WTC11 (cell line): ENCODE results near the gene SHC3. TPM values are rescaled to one million over a fixed set of nuclear protein-coding genes. Genes with fewer than 3 reads are reported as not detected.

Experiments
- ATAC-seq: fragments of 200-7000 bp; cut with Tn5 transposase; 2 replicates; pipeline ENCODE4 v1.10.0; 2021; ENCODE audit warnings: mild to moderate bottlenecking, moderate library complexity
- CTCF ChIA-PET: fragments of 300-600 bp; sonication (Branson Sonifier 250); formaldehyde crosslinking; loops from one replicate; lab custom pipeline; 2021; ENCODE audit warnings: antibody characterized with exemption; lab: Charles Lee
- POLR2A ChIA-PET: fragments of 350-600 bp; sonication (Branson Sonifier 250); formaldehyde crosslinking; loops from one replicate; lab custom pipeline; 2021; ENCODE audit warnings: antibody characterized with exemption; lab: Charles Lee
- DNase-seq: peaks from one replicate; pipeline ENCODE4 v3.0.0; 2021; ENCODE audit warnings: low spot score
- H3K27ac Mint-ChIP-seq: 2 replicates; pipeline ENCODE4 v1.8.0; 2021; ENCODE audit warnings: mixed read lengths
- H3K27me3 Mint-ChIP-seq: 2 replicates; pipeline ENCODE4 v1.8.0; 2021; ENCODE audit warnings: low read depth, mild to moderate bottlenecking, moderate library complexity, mixed read lengths
- H3K36me3 Mint-ChIP-seq: 2 replicates; pipeline ENCODE4 v1.8.0; 2021; ENCODE audit warnings: mixed read lengths
- H3K4me1 Mint-ChIP-seq: 2 replicates; pipeline ENCODE4 v1.8.0; 2022; ENCODE audit warnings: mixed read lengths
- H3K4me3 Mint-ChIP-seq: 2 replicates; pipeline ENCODE4 v1.8.0; 2021; ENCODE audit warnings: mild to moderate bottlenecking, moderate library complexity, mixed read lengths
- H3K9me3 Mint-ChIP-seq: 2 replicates; pipeline ENCODE4 v1.8.0; 2021; ENCODE audit warnings: mixed read lengths
- ELF4 ChIP-seq: sonication (generic); formaldehyde crosslinking; IDR thresholded peaks from 2 replicates; pipeline ENCODE4 v1.8.1; 2022; ENCODE audit warnings: low read depth, mild to moderate bottlenecking, moderate library complexity, missing genetic modification reagents
- EMX1 ChIP-seq: fragments of 250-450 bp; sonication (Bioruptor Pico); IDR thresholded peaks from 2 replicates; pipeline ENCODE4 v1.8.0; 2021; ENCODE audit warnings: mild to moderate bottlenecking
- IRF2 ChIP-seq: sonication (generic); formaldehyde crosslinking; IDR thresholded peaks from 2 replicates; pipeline ENCODE4 v1.8.0; 2022; ENCODE audit warnings: low read depth, missing genetic modification reagents, borderline replicate concordance
- MYBL2 ChIP-seq: sonication (generic); formaldehyde crosslinking; IDR thresholded peaks from 2 replicates; pipeline ENCODE4 v1.8.1; 2023; ENCODE audit warnings: mild to moderate bottlenecking, moderate library complexity, missing genetic modification reagents
- NR2C2 ChIP-seq: sonication (generic); formaldehyde crosslinking; IDR thresholded peaks from 2 replicates; pipeline ENCODE4 v1.8.0; 2022; ENCODE audit warnings: mild to moderate bottlenecking, missing genetic modification reagents
- OVOL2 ChIP-seq: fragments of 250-450 bp; sonication (Bioruptor Pico); IDR thresholded peaks from 2 replicates; pipeline ENCODE4 v1.9.0; 2021; ENCODE audit warnings: mild to moderate bottlenecking, borderline replicate concordance
- PRRX2 ChIP-seq: fragments of 250-450 bp; sonication (Bioruptor Pico); IDR thresholded peaks from 2 replicates; pipeline ENCODE4 v1.8.0; 2021; ENCODE audit warnings: mild to moderate bottlenecking
- SMAD3 ChIP-seq: sonication (generic); formaldehyde crosslinking; IDR thresholded peaks from 2 replicates; pipeline ENCODE4 v1.8.0; 2022; ENCODE audit warnings: missing genetic modification reagents, mild to moderate bottlenecking, borderline replicate concordance
- TCF7 ChIP-seq: sonication (generic); formaldehyde crosslinking; IDR thresholded peaks from 2 replicates; pipeline ENCODE4 v1.8.0; 2022; ENCODE audit warnings: mild to moderate bottlenecking, low read depth, missing genetic modification reagents, moderate library complexity
- ZNF423 ChIP-seq: fragments of 250-450 bp; sonication (Bioruptor Pico); IDR thresholded peaks from 2 replicates; pipeline ENCODE4 v2.1.2; 2022; ENCODE audit warnings: mild to moderate bottlenecking, moderate library complexity
- total RNA-seq: library from RNA; stranded (reverse); gene quantifications from 3 replicates; pipeline ENCODE4 v1.2.3, GENCODE V29; 2021
- TF ChIP-seq, protein P1 (sequence below): sonication (generic); formaldehyde crosslinking; IDR thresholded peaks from 2 replicates; pipeline ENCODE4 v1.8.1; 2022; ENCODE audit warnings: low read depth, missing genetic modification reagents, borderline replicate concordance
- TF ChIP-seq, protein P2 (sequence below): fragments of 250-450 bp; sonication (Bioruptor Pico); IDR thresholded peaks from 2 replicates; pipeline ENCODE4 v1.9.0; 2021; ENCODE audit warnings: mild to moderate bottlenecking
- TF ChIP-seq, protein P3 (sequence below): sonication (generic); formaldehyde crosslinking; IDR thresholded peaks from 2 replicates; pipeline ENCODE4 v1.8.1; 2023; ENCODE audit warnings: mild to moderate bottlenecking, missing genetic modification reagents
- TF ChIP-seq, protein P4 (sequence below): sonication (generic); formaldehyde crosslinking; IDR thresholded peaks from 2 replicates; pipeline ENCODE4 v1.8.0; 2022; ENCODE audit warnings: missing genetic modification reagents
- TF ChIP-seq, protein P5 (sequence below): sonication (generic); formaldehyde crosslinking; IDR thresholded peaks from 2 replicates; pipeline ENCODE4 v1.8.0; 2022; ENCODE audit warnings: mild to moderate bottlenecking, missing genetic modification reagents
- TF ChIP-seq, protein P6 (sequence below): sonication (generic); formaldehyde crosslinking; IDR thresholded peaks from 2 replicates; pipeline ENCODE4 v1.8.1; 2022; ENCODE audit warnings: mild to moderate bottlenecking, missing genetic modification reagents, moderate library complexity, borderline replicate concordance
- TF ChIP-seq, protein P7 (sequence below): fragments of 200-600 bp; IDR thresholded peaks from 2 replicates; pipeline ENCODE4 v1.8.0; 2022; ENCODE audit warnings: antibody characterized with exemption

Gene SHC3
- total RNA-seq, 1 experiment from 2014 or later: 4.9 TPM

DNA sequence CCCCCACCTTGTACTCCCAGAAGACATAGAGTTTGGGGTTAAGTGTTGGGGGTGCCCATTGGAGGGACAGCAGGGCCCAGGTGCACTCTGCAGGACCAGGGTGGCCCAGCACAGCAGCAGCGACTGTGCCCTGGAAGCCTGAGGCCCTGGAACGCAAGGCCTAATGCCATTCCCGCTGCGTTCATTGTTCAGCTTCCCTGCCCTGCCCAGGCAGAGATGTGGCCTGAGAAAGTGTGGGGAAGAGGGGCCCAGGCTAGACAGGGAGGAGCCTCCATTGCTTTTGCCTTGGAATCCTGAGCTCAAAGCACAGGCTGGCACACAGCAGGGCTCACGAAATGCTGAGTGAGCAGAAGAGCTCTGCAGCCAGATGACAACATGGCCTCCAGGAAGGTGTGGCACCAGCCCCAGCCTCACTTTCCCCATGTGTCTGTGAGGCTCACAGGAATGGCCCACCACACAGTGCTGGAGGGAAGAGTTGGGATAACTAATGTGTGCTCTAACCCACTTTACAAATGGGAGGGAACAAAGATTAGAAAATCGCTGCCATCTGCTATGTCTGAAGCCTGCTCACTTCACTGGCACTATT lies 168.0 kb downstream of the SHC3 start (continued):
- TF ChIP-seq, protein P1, sequence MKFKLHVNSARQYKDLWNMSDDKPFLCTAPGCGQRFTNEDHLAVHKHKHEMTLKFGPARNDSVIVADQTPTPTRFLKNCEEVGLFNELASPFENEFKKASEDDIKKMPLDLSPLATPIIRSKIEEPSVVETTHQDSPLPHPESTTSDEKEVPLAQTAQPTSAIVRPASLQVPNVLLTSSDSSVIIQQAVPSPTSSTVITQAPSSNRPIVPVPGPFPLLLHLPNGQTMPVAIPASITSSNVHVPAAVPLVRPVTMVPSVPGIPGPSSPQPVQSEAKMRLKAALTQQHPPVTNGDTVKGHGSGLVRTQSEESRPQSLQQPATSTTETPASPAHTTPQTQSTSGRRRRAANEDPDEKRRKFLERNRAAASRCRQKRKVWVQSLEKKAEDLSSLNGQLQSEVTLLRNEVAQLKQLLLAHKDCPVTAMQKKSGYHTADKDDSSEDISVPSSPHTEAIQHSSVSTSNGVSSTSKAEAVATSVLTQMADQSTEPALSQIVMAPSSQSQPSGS (CRISPR knock-in tag): no peak
- no peak for TF ChIP-seq EMX1 (CRISPR knock-in tag)

DNA sequence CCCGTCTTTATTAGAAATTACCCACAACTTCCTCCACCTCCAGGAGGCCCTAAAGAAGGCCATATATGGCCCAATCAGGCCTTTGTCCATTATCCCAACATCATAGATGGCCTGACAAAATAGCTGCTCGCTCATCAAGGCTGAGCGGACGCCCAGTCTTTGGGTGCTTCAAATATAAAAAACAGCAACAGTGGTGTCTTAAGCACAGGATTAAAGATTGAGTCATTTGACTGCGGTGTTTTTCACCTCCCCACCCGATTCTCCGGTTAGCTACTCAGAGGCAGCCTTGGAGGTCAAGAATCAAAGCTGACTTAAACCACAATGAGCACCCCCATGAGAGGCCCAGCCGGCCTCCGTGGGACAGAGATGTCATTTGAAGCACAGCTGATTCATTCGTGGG lies 168.6 kb downstream of the SHC3 start:
- Mint-ChIP-seq H3K27ac (no peak overlapping the region), H3K4me3 (no peak overlapping the region), H3K27me3 (no peaks in the 10 kb centered on the region), H3K9me3 (no peaks in the 10 kb centered on the region), H3K36me3 (no peaks in the 10 kb centered on the region), H3K4me1 (peaks cover 36% of the 10 kb centered on the region)
- no peak for TF ChIP-seq TCF7 (CRISPR knock-in tag)
- TF ChIP-seq IRF2: no peak
- TF ChIP-seq OVOL2 (CRISPR knock-in tag): no peak
- TF ChIP-seq, protein P2, sequence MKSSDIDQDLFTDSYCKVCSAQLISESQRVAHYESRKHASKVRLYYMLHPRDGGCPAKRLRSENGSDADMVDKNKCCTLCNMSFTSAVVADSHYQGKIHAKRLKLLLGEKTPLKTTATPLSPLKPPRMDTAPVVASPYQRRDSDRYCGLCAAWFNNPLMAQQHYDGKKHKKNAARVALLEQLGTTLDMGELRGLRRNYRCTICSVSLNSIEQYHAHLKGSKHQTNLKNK: no peak
- TF ChIP-seq MYBL2: no peak
- TF ChIP-seq, protein P3, sequence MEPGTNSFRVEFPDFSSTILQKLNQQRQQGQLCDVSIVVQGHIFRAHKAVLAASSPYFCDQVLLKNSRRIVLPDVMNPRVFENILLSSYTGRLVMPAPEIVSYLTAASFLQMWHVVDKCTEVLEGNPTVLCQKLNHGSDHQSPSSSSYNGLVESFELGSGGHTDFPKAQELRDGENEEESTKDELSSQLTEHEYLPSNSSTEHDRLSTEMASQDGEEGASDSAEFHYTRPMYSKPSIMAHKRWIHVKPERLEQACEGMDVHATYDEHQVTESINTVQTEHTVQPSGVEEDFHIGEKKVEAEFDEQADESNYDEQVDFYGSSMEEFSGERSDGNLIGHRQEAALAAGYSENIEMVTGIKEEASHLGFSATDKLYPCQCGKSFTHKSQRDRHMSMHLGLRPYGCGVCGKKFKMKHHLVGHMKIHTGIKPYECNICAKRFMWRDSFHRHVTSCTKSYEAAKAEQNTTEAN (CRISPR knock-in tag): no peak
- no peak for TF ChIP-seq SMAD3 (CRISPR knock-in tag)
- TF ChIP-seq EMX1 (CRISPR knock-in tag): no peak
- TF ChIP-seq, protein P4, sequence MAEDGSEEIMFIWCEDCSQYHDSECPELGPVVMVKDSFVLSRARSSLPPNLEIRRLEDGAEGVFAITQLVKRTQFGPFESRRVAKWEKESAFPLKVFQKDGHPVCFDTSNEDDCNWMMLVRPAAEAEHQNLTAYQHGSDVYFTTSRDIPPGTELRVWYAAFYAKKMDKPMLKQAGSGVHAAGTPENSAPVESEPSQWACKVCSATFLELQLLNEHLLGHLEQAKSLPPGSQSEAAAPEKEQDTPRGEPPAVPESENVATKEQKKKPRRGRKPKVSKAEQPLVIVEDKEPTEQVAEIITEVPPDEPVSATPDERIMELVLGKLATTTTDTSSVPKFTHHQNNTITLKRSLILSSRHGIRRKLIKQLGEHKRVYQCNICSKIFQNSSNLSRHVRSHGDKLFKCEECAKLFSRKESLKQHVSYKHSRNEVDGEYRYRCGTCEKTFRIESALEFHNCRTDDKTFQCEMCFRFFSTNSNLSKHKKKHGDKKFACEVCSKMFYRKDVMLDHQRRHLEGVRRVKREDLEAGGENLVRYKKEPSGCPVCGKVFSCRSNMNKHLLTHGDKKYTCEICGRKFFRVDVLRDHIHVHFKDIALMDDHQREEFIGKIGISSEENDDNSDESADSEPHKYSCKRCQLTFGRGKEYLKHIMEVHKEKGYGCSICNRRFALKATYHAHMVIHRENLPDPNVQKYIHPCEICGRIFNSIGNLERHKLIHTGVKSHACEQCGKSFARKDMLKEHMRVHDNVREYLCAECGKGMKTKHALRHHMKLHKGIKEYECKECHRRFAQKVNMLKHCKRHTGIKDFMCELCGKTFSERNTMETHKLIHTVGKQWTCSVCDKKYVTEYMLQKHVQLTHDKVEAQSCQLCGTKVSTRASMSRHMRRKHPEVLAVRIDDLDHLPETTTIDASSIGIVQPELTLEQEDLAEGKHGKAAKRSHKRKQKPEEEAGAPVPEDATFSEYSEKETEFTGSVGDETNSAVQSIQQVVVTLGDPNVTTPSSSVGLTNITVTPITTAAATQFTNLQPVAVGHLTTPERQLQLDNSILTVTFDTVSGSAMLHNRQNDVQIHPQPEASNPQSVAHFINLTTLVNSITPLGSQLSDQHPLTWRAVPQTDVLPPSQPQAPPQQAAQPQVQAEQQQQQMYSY (CRISPR knock-in tag): no peak
- no peak for TF ChIP-seq PRRX2
- TF ChIP-seq, protein P5, sequence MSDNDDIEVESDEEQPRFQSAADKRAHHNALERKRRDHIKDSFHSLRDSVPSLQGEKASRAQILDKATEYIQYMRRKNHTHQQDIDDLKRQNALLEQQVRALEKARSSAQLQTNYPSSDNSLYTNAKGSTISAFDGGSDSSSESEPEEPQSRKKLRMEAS (CRISPR knock-in tag): no peak
- no peak for TF ChIP-seq ZNF423 (CRISPR knock-in tag)
- TF ChIP-seq, protein P6, sequence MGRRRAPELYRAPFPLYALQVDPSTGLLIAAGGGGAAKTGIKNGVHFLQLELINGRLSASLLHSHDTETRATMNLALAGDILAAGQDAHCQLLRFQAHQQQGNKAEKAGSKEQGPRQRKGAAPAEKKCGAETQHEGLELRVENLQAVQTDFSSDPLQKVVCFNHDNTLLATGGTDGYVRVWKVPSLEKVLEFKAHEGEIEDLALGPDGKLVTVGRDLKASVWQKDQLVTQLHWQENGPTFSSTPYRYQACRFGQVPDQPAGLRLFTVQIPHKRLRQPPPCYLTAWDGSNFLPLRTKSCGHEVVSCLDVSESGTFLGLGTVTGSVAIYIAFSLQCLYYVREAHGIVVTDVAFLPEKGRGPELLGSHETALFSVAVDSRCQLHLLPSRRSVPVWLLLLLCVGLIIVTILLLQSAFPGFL (CRISPR knock-in tag): no peak
- no peak for TF ChIP-seq NR2C2
- TF ChIP-seq, protein P7, sequence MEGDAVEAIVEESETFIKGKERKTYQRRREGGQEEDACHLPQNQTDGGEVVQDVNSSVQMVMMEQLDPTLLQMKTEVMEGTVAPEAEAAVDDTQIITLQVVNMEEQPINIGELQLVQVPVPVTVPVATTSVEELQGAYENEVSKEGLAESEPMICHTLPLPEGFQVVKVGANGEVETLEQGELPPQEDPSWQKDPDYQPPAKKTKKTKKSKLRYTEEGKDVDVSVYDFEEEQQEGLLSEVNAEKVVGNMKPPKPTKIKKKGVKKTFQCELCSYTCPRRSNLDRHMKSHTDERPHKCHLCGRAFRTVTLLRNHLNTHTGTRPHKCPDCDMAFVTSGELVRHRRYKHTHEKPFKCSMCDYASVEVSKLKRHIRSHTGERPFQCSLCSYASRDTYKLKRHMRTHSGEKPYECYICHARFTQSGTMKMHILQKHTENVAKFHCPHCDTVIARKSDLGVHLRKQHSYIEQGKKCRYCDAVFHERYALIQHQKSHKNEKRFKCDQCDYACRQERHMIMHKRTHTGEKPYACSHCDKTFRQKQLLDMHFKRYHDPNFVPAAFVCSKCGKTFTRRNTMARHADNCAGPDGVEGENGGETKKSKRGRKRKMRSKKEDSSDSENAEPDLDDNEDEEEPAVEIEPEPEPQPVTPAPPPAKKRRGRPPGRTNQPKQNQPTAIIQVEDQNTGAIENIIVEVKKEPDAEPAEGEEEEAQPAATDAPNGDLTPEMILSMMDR: no peak
- no peak for TF ChIP-seq ELF4
- no peak for DNase-seq
- ChIA-PET CTCF (interaction anchor here (1.9 kb wide), 1 partner anchor 9 kb away, joined by 8 read pairs; no protein-coding TSS in a partner anchor), POLR2A (no interaction called here)
- ATAC-seq: no peak
